Sciatic nerve (tissue), 2 donors: ENCODE measurements around the gene CPNE9. TPM values are rescaled to one million over a fixed set of nuclear protein-coding genes. Genes with fewer than 3 reads are reported as not detected.

Experiments used
- ATAC-seq: fragments of 200-7000 bp; cut with Tn5 transposase; one replicate; pipeline ENCODE4 v1.9.1; 2020; ENCODE audit warnings: mild to moderate bottlenecking, moderate library complexity
- DNase-seq: peaks from one replicate; pipeline ENCODE4 v3.0.0-alpha.2; 2020; ENCODE audit warnings: low spot score
- intact Hi-C: fragments of 100-400 bp; cut with DNase I; formaldehyde crosslinking; loops from one replicate; pipeline ENCODE4 v1.14.2; 2022
- total RNA-seq: library from RNA; stranded (reverse); fragmentation: NEBNext Ultra II Directional; extraction: Animal tissue kit (Norgen Biotek cat#: 25700); gene quantifications from one replicate; pipeline ENCODE4 v1.2.1, GENCODE V29; 2021
- donor health status: DM: no; HTN: no; CAD: no.
- donor health status: DM: no; HTN: no; CAD: no.

CPNE9 gene
- total RNA-seq, 1 donor from 2014 or later = not detected

DNA sequence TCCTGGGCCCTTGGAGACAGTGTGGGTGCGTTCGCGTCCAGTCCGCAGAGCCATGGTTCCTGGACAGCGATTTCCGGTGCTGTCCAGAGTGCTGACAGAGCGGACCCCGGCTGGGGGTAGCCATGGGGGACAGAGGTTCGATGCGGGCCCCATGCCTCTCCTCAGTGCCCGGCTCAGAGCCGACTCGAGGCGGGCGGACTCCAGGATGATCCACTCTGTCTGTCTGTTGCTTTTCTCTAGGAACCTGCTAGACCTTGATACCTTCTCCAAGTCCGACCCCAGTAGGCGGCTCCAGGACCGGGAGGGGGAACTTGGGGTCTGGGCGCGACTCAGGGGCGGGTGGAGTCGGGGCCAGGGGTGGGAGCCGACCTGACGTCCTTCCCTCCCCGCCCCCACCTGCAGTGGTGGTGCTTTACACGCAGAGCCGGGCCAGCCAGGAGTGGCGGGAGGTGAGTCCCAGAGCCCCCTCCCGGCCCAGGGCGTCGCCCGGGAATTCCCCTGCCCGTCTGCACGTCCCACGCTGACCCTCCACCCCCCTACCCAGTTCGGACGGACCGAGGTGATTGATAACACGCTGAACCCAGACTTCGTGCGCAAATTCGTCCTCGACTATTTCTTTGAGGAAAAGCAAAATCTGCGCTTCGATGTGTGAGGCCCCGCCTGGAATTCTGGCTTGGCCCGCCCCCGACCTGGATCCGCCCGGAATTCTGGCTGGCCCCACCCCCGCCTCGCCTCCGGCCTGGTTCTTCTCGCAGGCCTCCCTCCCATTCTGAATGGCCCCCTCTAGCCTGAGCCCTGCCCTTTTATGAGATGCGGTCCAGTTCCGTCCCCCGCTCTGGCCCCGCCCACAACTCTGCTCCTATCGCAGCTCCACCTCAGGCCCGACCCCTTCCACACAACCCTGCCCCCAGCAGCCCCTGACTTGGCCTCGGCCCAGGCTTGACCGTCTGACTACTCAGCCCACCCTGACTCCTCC, 1.0 kb downstream of the CPNE9 start:
- DNase-seq (no peak), ATAC-seq (peak; percentile 65)
- intact Hi-C loops = no loop called here

DNA sequence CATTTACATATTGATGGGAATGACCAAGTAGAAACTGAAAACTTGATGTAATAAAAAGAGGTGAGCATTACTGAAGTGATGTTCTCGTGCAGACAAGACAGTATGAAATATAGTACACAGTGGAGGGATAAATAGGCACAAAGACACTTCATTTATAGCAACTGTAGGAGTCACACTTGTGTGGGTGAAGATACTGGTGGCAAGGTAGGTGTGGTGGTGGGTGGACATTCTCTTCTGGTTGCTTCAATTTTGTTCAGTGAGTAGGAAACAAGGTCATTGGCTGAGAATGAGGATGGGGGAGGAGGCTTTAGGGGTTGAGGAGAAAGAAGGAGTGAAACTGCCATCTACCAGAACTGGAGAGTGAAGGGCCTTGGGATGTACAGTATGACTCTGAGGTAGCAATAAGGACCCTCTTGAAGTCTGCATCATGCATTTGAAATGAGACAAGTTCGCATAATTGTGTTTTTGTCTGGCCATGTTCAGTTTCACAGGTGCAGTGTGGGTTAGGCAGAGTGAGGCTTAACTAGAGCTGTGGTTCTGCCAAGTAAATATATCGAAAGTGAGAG, 6.6 kb downstream of the CPNE9 start:
- DNase-seq (no peak), ATAC-seq (no peak)
- intact Hi-C loops = no loop called here

DNA sequence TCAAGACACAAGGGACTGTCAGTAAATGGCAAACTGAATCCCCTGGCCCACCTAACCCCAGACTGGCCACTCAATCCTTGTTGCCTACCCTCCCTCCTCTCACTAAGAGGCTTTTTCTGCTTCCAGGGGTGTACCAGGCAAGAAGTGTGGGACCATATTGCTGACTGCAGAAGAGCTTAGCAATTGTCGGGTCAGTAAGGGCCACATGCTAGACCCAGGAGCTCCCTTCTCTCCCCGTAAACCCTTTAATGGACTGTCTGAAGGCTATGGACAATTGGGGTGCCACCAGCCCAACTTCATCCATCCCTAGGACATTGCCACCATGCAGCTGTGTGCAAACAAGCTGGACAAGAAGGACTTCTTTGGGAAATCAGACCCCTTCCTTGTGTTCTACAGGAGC, 8.8 kb downstream of the CPNE9 start:
- no peak for DNase-seq
- no peak for ATAC-seq
- intact Hi-C loops = no loop called here

DNA sequence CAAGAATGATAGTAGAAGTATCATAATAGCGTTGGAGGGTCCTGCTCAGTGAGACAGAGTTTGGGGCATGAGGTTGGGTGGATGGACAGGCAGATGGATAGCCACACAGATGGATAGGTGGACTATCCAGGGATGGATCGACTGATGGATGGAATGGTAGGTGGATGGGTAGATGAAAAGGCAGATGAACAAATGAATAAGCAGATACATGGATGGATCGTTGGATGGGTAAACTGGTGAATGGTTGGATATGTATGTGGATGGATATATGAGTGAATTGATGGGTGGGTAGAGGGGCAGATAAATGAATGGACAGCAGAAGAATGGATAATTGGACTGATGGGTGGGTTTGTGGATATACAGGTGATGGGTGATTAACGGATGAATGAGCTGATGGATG, 9.5 kb downstream of the CPNE9 start:
- ATAC-seq = no peak
- intact Hi-C loops = no loop called here
- no peak for DNase-seq

DNA sequence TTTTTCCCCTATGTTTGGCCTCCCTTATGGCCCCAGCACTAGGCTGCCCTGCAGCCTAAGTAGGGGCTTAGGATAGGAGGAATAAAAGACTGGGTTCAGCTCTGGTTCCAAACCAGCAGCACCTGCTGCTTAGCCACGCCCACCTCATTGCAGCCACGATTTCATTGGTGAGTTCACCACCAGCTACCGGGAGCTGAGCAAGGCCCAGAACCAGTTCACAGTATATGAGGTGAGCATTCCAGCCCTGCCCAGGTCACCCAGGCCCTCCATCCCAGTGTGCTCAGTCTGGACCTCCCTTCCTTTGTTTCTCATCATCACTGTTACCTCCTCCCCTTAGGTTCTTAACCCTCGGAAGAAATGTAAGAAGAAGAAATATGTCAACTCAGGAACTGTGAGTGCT, 11.5 kb downstream of the CPNE9 start:
- DNase-seq = no peak
- intact Hi-C loops = no loop called here
- peak; percentile 36 for ATAC-seq

DNA sequence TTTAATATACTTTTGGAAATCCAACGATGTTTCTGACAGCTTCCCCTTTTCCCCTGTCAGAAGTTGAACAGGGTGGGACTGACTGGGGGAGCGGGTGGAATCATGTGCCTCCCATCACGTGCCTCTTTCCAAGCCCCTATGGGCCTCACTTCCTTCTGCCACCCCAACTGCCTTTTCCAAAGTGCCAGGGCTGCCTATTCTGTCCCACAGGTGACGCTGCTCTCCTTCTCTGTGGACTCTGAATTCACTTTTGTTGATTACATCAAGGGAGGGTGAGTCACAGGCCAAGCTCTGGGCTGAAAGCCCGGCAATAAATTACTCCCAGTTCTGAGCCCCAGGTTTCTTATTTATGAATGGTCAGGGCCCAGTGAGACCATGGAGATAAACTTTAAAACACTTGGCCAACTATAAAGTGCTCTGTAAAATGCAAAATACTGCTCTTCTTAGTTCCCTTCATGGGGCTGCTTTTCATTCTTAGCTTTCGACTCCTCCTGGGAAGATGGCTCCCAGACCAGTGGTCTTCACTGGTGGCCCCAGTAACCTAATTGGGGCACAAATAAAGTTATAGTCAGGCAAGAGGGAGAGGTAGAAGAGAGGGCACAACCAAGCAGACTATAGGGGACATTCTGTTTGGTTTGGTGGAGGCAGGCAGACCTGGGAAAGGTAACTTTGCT, 12.3 kb downstream of the CPNE9 start:
- intact Hi-C loops = no loop called here
- peak; percentile 97 for ATAC-seq
- peak; percentile 84 for DNase-seq

DNA sequence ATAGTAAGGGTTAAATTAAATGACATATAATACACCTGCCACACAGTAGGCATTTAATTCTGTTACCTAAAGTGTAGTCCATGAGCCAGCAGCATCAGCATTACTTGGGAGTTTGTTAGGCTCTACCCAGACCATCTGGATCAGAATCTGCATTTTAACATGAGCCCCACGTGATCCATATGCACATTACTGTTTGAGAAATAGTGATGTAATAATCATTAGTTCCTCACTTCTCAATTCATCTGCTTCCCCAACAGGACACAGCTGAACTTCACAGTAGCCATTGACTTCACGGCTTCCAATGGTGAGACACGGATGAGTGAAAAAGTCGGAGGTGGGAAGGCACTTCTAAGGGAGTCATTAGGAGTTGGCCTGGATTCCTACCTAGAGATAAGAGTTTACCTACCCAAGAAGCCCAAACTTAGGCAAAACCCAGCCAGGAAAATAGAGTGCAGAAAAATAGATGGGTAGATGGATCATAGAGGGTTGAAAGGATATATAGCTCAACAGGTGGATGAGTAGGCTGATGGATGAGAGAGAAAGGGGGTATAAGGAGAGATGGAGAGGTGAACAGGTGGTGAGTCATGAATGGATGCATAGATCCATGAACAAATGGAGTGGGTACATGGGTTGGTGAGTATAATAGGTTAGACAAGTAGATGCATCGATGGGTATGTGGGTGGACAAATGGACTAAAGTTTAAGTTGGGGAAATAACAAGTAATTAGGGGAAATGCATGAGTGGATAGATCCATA, 13.3 kb downstream of the CPNE9 start:
- intact Hi-C loops = no loop called here
- DNase-seq (no peak), ATAC-seq (no peak)

DNA sequence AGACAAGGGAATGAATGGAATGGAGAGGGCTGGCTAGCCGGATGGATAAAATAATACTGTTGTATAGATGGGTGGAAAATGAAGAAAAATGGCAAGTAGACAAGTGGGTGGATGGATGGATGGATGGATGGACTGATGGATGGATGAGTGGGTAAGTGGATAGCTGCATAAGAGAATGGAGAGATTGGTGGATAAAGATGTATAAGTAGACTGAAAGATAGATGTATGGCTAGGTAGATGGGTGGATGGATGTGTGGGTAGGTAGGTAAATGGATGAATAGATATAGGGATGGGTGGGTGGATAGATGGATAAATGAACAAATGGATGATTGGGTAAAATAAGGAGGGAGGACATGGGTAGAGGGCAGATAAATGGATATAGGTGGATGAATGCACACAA, 13.9 kb downstream of the CPNE9 start:
- ATAC-seq = no peak
- intact Hi-C loops = no loop called here
- no peak for DNase-seq

DNA sequence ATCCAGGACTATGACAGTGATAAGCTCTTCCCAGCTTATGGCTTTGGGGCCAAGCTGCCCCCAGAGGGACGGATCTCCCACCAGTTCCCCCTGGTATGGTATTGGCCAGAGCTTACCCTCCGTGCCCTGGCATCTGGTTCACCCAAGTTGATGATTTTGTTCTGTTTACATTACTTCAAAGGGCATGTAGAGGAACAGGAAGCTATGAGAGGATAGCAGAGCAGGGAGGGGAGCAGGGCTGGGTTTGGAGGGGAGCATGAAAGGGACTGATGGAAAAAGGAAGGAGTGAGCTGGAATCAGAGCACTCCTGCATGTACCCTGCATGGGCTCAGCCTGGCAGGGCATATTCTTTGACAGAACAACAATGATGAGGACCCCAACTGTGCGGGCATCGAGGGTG, 14.5 kb downstream of the CPNE9 start:
- DNase-seq (no peak), ATAC-seq (no peak)
- intact Hi-C loops = no loop called here

DNA sequence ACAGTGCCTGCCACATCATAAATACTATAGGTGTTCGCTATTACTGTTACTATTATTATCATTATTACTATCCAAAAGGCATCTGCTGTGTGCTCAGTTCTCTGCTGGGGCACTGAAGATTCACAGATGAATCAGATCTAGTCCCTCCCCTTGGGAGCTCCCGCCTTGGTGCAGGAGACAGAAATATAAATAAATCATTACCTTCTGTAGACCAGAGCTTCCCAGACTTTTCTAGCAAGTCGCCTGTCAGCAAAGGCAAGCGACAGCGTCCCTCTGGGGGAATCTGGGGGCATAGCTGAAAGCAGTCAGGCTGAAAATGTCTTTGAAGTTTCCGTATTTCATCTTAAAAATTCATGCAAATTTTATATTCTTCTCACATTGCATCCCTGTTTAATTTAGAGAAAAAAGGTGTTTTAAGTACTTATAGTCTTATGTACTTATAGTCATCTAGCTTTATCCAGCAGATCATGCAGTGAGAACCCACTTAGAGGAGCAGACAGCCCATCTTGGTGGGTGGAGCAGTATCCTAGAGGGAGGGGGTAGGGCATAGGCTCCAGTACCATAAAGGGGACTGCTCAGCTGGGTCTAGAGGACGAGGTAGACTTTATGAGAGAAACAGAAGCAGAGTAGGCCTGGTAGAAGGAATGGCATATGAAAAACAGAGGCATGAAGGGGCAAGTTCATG, 17.5 kb downstream of the CPNE9 start:
- ATAC-seq (no peak), DNase-seq (no peak)

DNA sequence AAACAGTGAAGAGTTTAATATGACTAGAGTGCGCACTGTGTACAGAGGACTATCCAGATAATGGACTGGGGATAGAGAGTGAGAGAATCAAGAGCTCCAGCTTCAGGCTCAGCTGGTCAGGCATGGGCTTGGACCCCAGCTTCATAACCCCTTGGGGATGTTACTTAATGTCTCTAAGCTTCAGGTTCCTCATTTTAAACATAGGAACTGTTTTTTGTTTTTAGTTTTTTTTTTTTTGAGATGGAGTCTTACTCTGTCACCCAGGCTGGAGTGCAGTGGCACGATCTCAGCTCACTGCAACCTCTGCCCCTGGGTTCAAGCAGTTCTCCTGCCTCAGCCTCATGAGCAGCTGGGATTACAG, 18.0 kb downstream of the CPNE9 start:
- DNase-seq = no peak
- intact Hi-C loops = no loop called here
- ATAC-seq = no peak

More for the DNA sequence above, 17.5 kb downstream of the CPNE9 start:
- intact Hi-C loops = no loop called here

DNA sequence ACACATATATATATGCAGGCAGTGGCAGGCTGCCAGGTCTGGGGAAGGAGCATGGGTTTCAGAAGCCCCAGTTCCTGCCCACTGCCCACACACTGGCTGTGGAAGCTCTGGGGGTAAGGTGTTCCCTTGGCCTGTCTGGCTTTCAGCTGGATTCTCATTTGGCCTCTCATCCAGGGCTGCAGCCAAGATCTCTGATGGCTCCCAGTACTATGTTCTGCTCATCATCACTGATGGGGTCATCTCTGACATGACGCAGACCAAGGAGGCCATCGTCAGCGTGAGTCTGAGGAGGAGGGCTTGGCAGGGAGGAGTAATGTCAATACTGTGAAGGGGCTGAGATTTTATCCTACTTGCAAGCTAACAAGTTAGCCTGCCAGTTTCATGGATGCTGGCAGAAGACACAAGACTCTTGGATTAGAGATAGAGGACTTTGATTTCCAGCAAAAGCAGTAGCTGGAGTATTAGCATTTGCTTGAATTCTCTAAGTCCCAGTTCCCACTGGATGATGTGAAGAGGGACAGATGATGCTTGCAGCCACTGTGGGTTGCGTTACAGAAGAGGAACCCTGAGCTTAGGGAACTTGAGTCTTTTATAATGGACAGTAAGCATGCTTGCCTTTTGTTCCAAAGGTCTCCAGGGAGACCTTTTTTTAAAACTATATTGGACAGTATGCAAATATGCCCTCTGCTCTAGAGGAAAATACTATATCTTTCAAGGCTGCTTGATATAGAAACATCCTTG, 22.3 kb downstream of the CPNE9 start:
- DNase-seq = no peak
- intact Hi-C loops = no loop called here
- no peak for ATAC-seq

DNA sequence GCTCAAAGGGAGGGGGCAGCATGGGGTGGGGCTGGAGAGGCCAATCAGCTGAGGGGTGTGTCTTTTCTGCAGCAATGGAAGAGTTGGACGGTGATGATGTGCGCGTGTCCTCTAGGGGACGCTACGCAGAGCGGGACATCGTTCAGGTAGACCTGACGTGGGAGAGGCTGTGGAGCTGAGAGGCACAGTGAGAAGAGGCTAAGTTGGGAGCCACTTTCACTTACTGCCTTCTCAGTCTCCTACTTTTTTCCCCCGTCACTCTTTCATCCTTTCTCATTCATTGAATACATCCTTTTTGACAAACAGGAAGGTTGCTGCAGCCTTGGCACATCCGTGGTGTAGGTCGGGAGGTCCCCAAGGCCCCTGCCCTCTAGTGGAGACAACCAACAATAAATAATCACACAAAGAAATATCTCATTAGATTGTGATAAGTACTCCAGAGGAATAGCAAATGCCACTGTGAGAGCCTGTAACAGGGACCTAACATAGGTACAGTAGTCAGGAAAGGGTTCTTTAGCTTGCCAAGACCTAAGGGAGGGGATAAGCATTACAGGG, 23.5 kb downstream of the CPNE9 start:
- ATAC-seq (no peak), DNase-seq (no peak)
- intact Hi-C loops = no loop called here

DNA sequence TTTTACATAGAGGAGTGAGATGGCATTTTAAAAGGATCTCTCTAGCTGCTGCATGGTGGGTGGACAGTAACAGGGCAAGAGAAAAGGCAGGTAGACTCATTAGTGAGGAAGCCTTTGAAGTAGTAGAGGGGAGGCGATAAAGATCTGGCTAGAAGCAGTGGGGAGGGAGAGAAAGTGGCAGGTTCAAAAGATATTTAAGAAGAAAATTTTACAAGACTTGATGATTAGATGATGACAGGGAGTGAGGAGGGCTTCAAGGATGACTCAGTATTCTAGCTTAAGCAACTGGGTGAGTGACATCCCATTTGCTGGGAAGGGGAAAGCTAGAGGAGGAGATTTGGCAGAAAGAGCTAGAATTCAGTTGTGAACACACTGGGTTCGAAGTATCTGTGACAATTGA, 24.1 kb downstream of the CPNE9 start:
- no peak for ATAC-seq
- intact Hi-C loops = no loop called here
- no peak for DNase-seq

DNA sequence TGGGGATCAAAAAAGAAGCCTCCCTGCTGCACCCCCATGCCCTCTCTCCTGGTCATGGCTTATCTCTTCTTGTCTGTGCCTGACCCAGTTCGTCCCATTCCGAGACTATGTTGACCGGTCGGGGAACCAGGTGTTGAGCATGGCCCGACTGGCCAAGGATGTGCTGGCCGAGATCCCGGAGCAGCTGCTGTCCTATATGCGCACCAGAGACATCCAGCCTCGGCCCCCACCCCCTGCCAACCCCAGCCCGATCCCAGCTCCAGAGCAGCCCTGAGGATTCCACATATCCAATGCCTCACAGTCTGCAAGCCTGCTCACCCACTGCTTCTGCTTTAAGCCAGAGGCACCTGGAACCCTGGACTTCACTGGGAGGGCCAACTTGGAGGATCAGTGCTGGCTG, 25.8 kb downstream of the CPNE9 start:
- intact Hi-C loops = no loop called here
- no peak for ATAC-seq
- no peak for DNase-seq

DNA sequence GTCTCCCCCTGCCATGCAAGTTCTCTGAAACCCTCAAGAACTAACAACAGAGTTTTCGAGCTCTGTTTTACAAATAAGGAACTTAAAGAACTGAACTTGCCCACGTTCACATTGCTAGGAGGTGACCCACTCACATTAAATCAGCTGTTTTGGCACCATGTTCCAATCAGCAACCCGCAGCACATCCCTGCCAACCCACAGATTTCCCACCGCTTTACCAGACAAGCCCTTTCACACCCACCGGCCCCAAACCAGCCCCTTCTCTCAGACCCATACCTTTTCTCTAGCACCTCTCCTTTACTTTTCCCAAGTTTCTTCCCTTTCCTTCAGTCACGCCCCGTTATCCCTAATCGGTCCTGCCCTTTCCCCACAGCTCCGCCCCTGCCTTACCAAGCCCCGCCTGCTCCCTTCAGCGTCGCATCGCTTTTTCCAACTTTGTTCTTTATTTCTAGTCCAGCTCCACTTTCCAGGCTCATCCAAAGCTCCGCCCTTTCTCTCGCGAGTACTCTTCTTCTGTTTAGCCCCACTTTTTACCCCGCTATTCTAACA, 27.1 kb downstream of the CPNE9 start:
- intact Hi-C loops = no loop called here
- ATAC-seq (peak; percentile 83), DNase-seq (no peak)

DNA sequence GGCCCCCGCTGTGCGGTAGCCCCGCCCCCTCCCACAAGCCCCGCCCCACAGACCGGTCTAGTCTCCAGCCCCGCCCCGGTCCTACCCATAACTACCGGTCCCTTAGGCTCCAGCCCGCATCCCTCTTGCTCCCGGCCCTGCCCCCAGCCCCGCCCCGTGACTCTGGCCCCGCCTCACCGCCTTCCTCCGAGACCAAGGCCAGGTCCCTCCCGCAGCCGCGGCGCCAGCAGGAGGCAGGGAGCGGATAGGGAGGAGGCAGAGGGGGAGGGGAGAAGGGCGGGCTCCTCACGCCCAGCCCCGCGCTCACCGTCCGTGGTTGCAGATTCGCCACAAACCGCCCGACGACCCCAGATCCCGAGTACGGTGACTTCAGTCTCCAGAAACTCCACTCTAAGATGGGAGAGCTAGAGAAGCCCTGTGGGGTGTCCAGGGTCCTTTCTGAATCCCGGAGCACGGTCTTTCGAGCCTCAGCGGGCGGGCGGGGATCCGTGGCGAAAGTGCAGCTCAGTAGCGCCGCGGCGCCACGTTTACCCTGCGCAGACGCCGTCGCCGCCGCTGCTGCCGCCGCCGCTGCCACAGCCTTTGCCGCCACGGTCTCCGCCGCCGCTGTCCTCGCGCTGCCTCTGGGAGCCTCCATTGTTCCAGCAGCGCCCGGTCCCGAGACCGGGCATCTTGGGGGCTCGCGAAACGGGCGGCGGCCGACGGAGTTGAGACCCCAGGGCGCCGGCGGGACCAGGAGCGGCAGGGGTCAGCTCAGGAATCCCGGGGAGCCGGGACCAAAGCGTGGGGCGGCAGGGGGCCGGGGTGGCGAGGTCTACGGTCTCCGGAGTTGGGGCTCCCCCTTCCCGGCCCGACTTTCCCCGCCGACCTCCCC, 27.8 kb downstream of the CPNE9 start, which contains the start of gene BRPF1:
Gene BRPF1 (plus strand): TSS at position 530 of the 874 bp plus-strand sequence. CDS start 2,406 bp downstream, outside the sequence.
- intact Hi-C loops = no loop called here
- ATAC-seq (peak; percentile 99), DNase-seq (peak; percentile 99)
